Hepatocyte (in vitro differentiated cells): ENCODE measurements around the gene SPHK1. TPM values are rescaled to one million over a fixed set of nuclear protein-coding genes. Genes with fewer than 3 reads are reported as not detected.

Experiments used
- DNase-seq: peaks from one replicate; pipeline ENCODE4 v3.0.0-alpha.2; 2016; ENCODE audit warnings: low spot score
- H2AFZ ChIP-seq: fragments of 200-600 bp; sonication (generic); 2 replicates; pipeline ENCODE4 v1.6.0; 2016; ENCODE audit warnings: antibody characterized with exemption, mild to moderate bottlenecking
- H3K27ac ChIP-seq: fragments of 200-600 bp; sonication (generic); 2 replicates; pipeline ENCODE4 v1.5.1; 2016; ENCODE audit warnings: mild to moderate bottlenecking
- H3K27me3 ChIP-seq: fragments of 200-600 bp; sonication (generic); 2 replicates; pipeline ENCODE4 v1.6.1; 2016
- H3K36me3 ChIP-seq: fragments of 200-600 bp; sonication (generic); replicated peaks from 2 replicates; pipeline ENCODE4 v1.5.1; 2016; ENCODE audit warnings: low read depth; ENCODE audit not compliant: insufficient read depth
- H3K4me1 ChIP-seq: fragments of 200-600 bp; sonication (generic); 2 replicates; pipeline ENCODE4 v1.5.1; 2016; ENCODE audit warnings: mild to moderate bottlenecking, moderate library complexity; ENCODE audit not compliant: insufficient read depth
- H3K4me2 ChIP-seq: fragments of 200-600 bp; sonication (generic); 2 replicates; pipeline ENCODE4 v1.6.0; 2016
- H3K4me3 ChIP-seq: fragments of 200-600 bp; sonication (generic); 2 replicates; pipeline ENCODE4 v1.5.1; 2016; ENCODE audit warnings: mild to moderate bottlenecking
- H3K79me2 ChIP-seq: fragments of 200-600 bp; sonication (generic); 2 replicates; pipeline ENCODE4 v1.6.0; 2017; ENCODE audit warnings: mild to moderate bottlenecking
- H3K9me2 ChIP-seq: fragments of 200-600 bp; sonication (generic); replicated peaks from 2 replicates; pipeline ENCODE4 v1.6.0; 2017; ENCODE audit warnings: mild to moderate bottlenecking; ENCODE audit not compliant: insufficient read depth
- H3K9me3 ChIP-seq: fragments of 200-600 bp; sonication (generic); 2 replicates; pipeline ENCODE4 v1.5.1; 2016; ENCODE audit warnings: low read depth, mild to moderate bottlenecking
- H4K20me1 ChIP-seq: fragments of 200-600 bp; sonication (generic); 2 replicates; pipeline ENCODE4 v1.6.0; 2016; ENCODE audit warnings: mild to moderate bottlenecking; ENCODE audit not compliant: insufficient read depth, poor library complexity, severe bottlenecking
- EZH2 ChIP-seq: fragments of 200-600 bp; sonication (generic); IDR thresholded peaks from 2 replicates; pipeline ENCODE4 v1.6.1; 2016; ENCODE audit warnings: antibody characterized with exemption, mild to moderate bottlenecking, borderline replicate concordance
- EZH2phosphoT487 ChIP-seq: fragments of 200-600 bp; sonication (generic); IDR thresholded peaks from one replicate; pipeline ENCODE4 v1.6.1; 2018; ENCODE audit warnings: antibody characterized with exemption, mild to moderate bottlenecking, low read depth, moderate library complexity; ENCODE audit not compliant: unreplicated experiment, severe bottlenecking
- WGBS: methylation state at CpG from one replicate; pipeline ENCODE4 v1.1.6; 2016; ENCODE audit warnings: low lambda C conversion rate; ENCODE audit errors: missing lambda C conversion rate; 5-methylcytosine and 5-hydroxymethylcytosine counted together
- polyA plus RNA-seq: library from polyadenylated mRNA; unstranded; fragments of >200 nt; fragmentation: Nextera tagmentation; extraction: Ambion mirVana; gene quantifications from 2 replicates; pipeline ENCODE4 v1.2.1, GENCODE V29; 2016
- total RNA-seq: library from RNA; depleted of rRNA; stranded (reverse); fragments of >200 nt; gene quantifications from 2 replicates; pipeline ENCODE4 v1.2.3, GENCODE V29; 2014
- TF ChIP-seq, protein P1 (sequence below): fragments of 200-600 bp; sonication (generic); IDR thresholded peaks from 2 replicates; pipeline ENCODE4 v1.5.1; 2016; ENCODE audit warnings: antibody characterized with exemption, mild to moderate bottlenecking; ENCODE audit not compliant: poor library complexity

The SPHK1 gene
- total and polyA plus RNA-seq, 2 experiments from 2014 or later, result 5.2 to 15.2 TPM

DNA sequence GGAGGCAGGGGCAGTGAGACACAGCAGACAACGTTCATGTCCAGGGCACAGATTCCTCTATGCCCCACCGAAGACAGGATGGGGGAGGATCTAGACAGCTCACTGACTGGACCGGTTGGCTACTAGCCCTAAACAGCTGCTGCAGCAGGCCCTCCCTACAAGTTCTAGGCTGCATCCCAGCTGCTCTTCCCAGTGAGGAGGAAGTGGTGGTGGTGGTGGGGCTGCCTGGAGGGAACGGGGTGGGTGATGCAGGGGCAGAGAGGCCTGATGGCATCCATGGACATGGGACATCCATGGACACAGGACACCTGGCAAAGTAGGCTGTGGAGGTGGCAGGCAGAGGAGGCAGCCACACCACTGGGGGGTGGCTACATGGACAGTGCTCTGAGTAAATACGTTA lies 18.3 kb downstream of the SPHK1 start:
- H3K4me2 ChIP-seq, result no peak overlapping the region
- no peak for TF ChIP-seq EZH2phosphoT487
- TF ChIP-seq, protein P1, sequence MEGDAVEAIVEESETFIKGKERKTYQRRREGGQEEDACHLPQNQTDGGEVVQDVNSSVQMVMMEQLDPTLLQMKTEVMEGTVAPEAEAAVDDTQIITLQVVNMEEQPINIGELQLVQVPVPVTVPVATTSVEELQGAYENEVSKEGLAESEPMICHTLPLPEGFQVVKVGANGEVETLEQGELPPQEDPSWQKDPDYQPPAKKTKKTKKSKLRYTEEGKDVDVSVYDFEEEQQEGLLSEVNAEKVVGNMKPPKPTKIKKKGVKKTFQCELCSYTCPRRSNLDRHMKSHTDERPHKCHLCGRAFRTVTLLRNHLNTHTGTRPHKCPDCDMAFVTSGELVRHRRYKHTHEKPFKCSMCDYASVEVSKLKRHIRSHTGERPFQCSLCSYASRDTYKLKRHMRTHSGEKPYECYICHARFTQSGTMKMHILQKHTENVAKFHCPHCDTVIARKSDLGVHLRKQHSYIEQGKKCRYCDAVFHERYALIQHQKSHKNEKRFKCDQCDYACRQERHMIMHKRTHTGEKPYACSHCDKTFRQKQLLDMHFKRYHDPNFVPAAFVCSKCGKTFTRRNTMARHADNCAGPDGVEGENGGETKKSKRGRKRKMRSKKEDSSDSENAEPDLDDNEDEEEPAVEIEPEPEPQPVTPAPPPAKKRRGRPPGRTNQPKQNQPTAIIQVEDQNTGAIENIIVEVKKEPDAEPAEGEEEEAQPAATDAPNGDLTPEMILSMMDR, result no peak
- no peak for TF ChIP-seq EZH2
- H3K4me1 ChIP-seq, result no peaks in the 10 kb centered on the region
- H3K27ac ChIP-seq, result no peak overlapping the region
- H3K9me2 ChIP-seq, result no peaks in the 10 kb centered on the region
- H3K4me3 ChIP-seq, result no peak overlapping the region
- 97% methylated on average over 5 of the region's 5 CpGs for WGBS
- no peaks in the 10 kb centered on the region for H3K36me3 ChIP-seq
- H3K27me3 ChIP-seq, result no peaks in the 10 kb centered on the region
- H3K9me3 ChIP-seq, result no peaks in the 10 kb centered on the region
- H3K79me2 ChIP-seq, result no peaks in the 10 kb centered on the region
- H4K20me1 ChIP-seq, result no peaks in the 10 kb centered on the region
- DNase-seq, result no peak
- H2AFZ ChIP-seq, result no peak overlapping the region

DNA sequence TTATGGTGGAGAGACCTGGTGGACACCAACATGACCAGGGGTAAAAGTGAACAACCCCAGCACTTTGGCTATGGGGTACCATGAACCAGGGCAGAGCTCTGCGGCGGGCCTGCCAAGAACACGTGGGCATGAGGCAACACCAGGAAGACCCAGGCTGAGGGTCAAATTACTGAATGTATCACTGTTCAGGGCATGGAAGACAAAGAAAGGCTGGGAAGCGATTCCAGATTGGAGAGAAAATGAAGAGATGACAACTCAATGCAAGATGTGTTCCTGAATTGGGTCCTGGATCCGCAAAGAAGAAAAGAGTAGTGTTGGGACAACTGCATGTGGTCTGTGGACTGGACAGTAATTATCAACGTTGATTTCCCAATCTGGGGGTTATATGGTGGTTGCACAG lies 19.8 kb downstream of the SPHK1 start:
- no peak overlapping the region for H2AFZ ChIP-seq
- WGBS, result 95% methylated on average over 6 of the region's 6 CpGs
- no peaks in the 10 kb centered on the region for H3K9me2 ChIP-seq
- no peak overlapping the region for H3K27ac ChIP-seq
- H3K79me2 ChIP-seq, result no peaks in the 10 kb centered on the region
- no peak overlapping the region for H3K4me2 ChIP-seq
- DNase-seq, result no peak
- no peaks in the 10 kb centered on the region for H3K9me3 ChIP-seq
- no peaks in the 10 kb centered on the region for H3K27me3 ChIP-seq
- H3K36me3 ChIP-seq, result no peaks in the 10 kb centered on the region
- TF ChIP-seq EZH2phosphoT487 (no peak), EZH2 (no peak)
- TF ChIP-seq, protein P1, result no peak
- H4K20me1 ChIP-seq, result no peaks in the 10 kb centered on the region
- no peak overlapping the region for H3K4me3 ChIP-seq
- no peaks in the 10 kb centered on the region for H3K4me1 ChIP-seq

DNA sequence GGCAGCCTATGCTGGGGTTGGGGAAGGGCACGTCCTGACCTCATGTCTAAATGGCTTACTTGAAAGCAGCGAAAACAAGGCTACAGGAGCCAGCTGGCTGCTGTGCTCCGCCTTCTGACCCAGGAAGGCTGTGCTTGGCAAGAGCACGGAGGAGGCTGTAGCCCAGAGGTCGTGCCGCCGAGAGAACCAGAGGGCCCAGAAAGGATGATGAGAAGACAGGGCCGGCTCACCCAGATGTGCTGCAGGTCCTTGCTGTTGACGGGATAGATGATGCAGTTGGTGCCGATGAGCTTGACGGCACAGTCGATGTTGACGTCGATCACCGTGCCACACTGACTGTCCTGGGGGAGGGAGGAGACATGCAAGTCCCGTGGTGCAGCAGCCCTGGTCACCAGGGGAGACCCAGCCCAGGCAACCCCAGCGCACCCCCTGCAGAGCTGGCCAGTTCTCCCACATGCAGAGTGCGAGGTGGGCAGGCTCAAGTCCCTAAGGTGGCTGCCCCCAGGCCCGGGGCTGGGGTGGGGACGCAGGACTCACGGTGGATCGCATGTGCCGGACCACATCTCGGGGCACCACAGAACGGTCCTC lies 20.7 kb downstream of the SPHK1 start:
- H2AFZ ChIP-seq, result no peak overlapping the region
- no peaks in the 10 kb centered on the region for H3K27me3 ChIP-seq
- H3K4me1 ChIP-seq, result no peaks in the 10 kb centered on the region
- TF ChIP-seq, protein P1, result no peak
- no peak for TF ChIP-seq EZH2phosphoT487
- no peak for TF ChIP-seq EZH2
- whole genome bisulfite sequencing, result 92% methylated on average over 24 of the region's 25 CpGs
- H3K4me2 ChIP-seq, result no peak overlapping the region
- H3K79me2 ChIP-seq, result no peaks in the 10 kb centered on the region
- H3K36me3 ChIP-seq, result no peaks in the 10 kb centered on the region
- no peaks in the 10 kb centered on the region for H4K20me1 ChIP-seq
- DNase-seq, result no peak
- H3K27ac ChIP-seq, result no peak overlapping the region
- no peak overlapping the region for H3K4me3 ChIP-seq
- no peaks in the 10 kb centered on the region for H3K9me3 ChIP-seq
- no peaks in the 10 kb centered on the region for H3K9me2 ChIP-seq

DNA sequence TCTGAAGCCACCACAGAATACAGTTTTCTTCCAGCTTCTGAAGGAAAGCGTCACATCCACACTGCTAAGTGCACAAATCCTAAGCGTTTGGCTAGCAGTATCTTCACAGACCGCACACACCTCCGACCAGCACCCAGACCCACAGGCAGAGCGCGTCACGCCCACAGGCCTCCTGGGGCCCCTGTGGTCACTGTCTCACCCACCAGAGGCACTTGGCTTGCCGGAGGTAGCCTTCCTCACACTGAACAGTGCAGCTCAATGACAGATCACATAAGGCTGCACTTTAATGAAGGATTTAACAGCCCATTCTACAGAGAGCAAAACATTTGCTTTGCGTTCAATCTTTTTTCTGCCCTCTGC lies 21.2 kb downstream of the SPHK1 start:
- H3K9me3 ChIP-seq, result no peaks in the 10 kb centered on the region
- H3K27ac ChIP-seq, result no peak overlapping the region
- H3K4me3 ChIP-seq, result no peak overlapping the region
- no peaks in the 10 kb centered on the region for H3K36me3 ChIP-seq
- H3K27me3 ChIP-seq, result no peaks in the 10 kb centered on the region
- 96% methylated on average over 9 of the region's 9 CpGs for WGBS
- no peak overlapping the region for H2AFZ ChIP-seq
- no peaks in the 10 kb centered on the region for H3K4me1 ChIP-seq
- no peak for TF ChIP-seq EZH2
- TF ChIP-seq, protein P1, result no peak
- no peaks in the 10 kb centered on the region for H3K9me2 ChIP-seq
- no peak for DNase-seq
- H3K4me2 ChIP-seq, result no peak overlapping the region
- no peaks in the 10 kb centered on the region for H4K20me1 ChIP-seq
- no peaks in the 10 kb centered on the region for H3K79me2 ChIP-seq
